ENCODE results near the gene PUDP.
"Not testable (repeated sequence)": the region's sequence is repeated elsewhere in the genome, so short reads cannot be mapped to it uniquely, and the experiment has no call there.

Gene PUDP

GRCh38 chrX:7102119-7102518 lies 45.8 kb downstream of the PUDP start:
- Mint-ChIP-seq H3K4me3 (no peak overlapping the region), H3K4me1 (peaks cover 5% of the 10 kb centered on the region), H3K27me3 (ENCODE audit: low read depth) (no peaks in the 10 kb centered on the region), H3K27ac (no peak overlapping the region), H3K9me3 (peaks cover 9% of the 10 kb centered on the region), H3K36me3 (ENCODE audit: low read depth) (peaks cover 64% of the 10 kb centered on the region)
- TF ChIP-seq CTCF (IDR thresholded peaks at IDR 0.05; ENCODE audit: unreplicated experiment in 3 of 3): no peak

- peaks cover 9% of the 10 kb centered on the region for H3K9me3 Mint-ChIP-seq
- no peaks in the 10 kb centered on the region for H3K4me1 Mint-ChIP-seq
- no peaks in the 10 kb centered on the region for H3K27me3 Mint-ChIP-seq (ENCODE audit: low read depth)
- no peak for TF ChIP-seq CTCF (IDR thresholded peaks at IDR 0.05; ENCODE audit: unreplicated experiment in 3 of 3)
- H3K36me3 Mint-ChIP-seq (ENCODE audit: low read depth): peaks cover 63% of the 10 kb centered on the region
- no peak overlapping the region for H3K4me3 Mint-ChIP-seq
- no peak overlapping the region for H3K27ac Mint-ChIP-seq
These were observed 47.9 kb downstream of the PUDP start for GRCh38 chrX:7100022-7100421.

- not testable (repeated sequence) for H3K4me3 Mint-ChIP-seq; H3K27ac Mint-ChIP-seq; H3K4me1 Mint-ChIP-seq; H3K27me3 Mint-ChIP-seq (ENCODE audit: low read depth); H3K9me3 Mint-ChIP-seq
- peaks cover 24% of the 10 kb centered on the region for H3K36me3 Mint-ChIP-seq (ENCODE audit: low read depth)
These were observed 52.3 kb downstream of the PUDP start for GRCh38 chrX:7095657-7096056.

GRCh38 chrX:7093305-7093704 lies 54.6 kb downstream of the PUDP start:
- no peak overlapping the region for H3K27ac Mint-ChIP-seq
- H3K4me1 Mint-ChIP-seq: peaks cover 11% of the 10 kb centered on the region
- H3K9me3 Mint-ChIP-seq: no peaks in the 10 kb centered on the region
- no peak overlapping the region for H3K4me3 Mint-ChIP-seq
- TF ChIP-seq CTCF (IDR thresholded peaks at IDR 0.05; ENCODE audit: unreplicated experiment in 3 of 3): no peak
- H3K27me3 Mint-ChIP-seq (ENCODE audit: low read depth): no peaks in the 10 kb centered on the region
- peaks cover 18% of the 10 kb centered on the region for H3K36me3 Mint-ChIP-seq (ENCODE audit: low read depth)

- Mint-ChIP-seq H3K27ac (no peak overlapping the region), H3K27me3 (ENCODE audit: low read depth) (no peaks in the 10 kb centered on the region), H3K4me3 (no peak overlapping the region), H3K9me3 (no peaks in the 10 kb centered on the region), H3K36me3 (ENCODE audit: low read depth) (peaks cover 12% of the 10 kb centered on the region), H3K4me1 (peaks cover 13% of the 10 kb centered on the region)
- TF ChIP-seq CTCF (IDR thresholded peaks at IDR 0.05; ENCODE audit: unreplicated experiment in 3 of 3): no peak
These were observed 55.4 kb downstream of the PUDP start for GRCh38 chrX:7092543-7092942.

GRCh38 chrX:7091923-7092322 lies 56.0 kb downstream of the PUDP start:
- H3K4me1 Mint-ChIP-seq: peaks cover 16% of the 10 kb centered on the region
- H3K36me3 Mint-ChIP-seq (ENCODE audit: low read depth): peaks cover 6% of the 10 kb centered on the region
- no peaks in the 10 kb centered on the region for H3K27me3 Mint-ChIP-seq (ENCODE audit: low read depth)
- no peak overlapping the region for H3K27ac Mint-ChIP-seq
- no peaks in the 10 kb centered on the region for H3K9me3 Mint-ChIP-seq
- TF ChIP-seq CTCF (IDR thresholded peaks at IDR 0.05; ENCODE audit: unreplicated experiment in 3 of 3): no peak
- H3K4me3 Mint-ChIP-seq: no peak overlapping the region

Data from nephron (organoid).